NCI-H69 (cell line): ENCODE data around the gene SORCS1.

Experiments
- DNase-seq: peaks from one replicate; lab custom pipeline; 2025; lab: John Stamatoyannopoulos, UW

SORCS1 gene

DNA sequence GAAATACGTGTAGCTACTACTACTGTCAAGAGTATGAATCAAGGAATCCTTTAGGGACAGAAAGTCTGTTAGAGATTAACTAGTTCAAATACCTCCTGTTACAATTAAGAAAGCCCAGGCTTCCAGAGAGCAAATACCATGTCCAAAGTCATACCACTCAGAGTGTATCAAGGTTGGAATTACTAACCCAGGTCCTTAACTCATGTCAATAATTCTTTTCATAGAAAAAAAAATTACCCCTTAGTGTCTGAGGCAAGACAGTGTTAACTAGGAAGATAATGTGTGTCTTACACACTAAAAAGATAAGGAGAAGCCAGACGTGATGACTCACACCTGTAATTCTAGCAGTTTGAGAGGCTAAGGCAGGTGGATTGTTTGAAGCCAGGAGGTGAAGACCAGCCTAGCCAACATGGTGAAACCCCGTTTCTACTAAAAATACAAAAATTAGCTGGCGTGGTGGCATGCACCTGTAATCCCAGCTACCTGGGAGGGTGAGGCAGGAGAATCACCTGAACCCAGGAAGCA is 423.4 kb downstream of the SORCS1 start:
- DNase-seq, result no peak

GRCh38 chr10:106740071-106740470 is 424.4 kb downstream of the SORCS1 start:
- no peak for DNase-seq

GRCh38 chr10:106734220-106734619 is 430.3 kb downstream of the SORCS1 start:
- no peak for DNase-seq

DNA sequence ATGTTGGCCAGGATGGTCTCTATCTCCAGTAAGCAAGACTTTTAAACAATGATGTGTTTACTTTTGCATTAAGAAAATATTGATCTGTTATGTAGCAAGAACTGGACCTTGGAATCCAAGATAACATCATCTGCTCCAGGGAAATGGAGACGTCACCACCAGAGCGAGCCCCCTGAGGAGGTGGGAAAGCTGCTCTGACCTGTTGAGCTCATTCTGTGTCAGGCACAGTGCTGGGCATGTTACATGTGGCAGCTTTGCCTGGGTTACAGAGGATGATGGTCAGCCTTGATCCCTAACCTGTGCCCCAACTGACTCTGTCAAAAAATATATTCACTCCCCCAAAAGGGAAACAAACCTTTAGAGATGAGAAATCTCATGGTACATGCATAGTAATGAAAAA is 436.3 kb downstream of the SORCS1 start:
- no peak for DNase-seq

DNA sequence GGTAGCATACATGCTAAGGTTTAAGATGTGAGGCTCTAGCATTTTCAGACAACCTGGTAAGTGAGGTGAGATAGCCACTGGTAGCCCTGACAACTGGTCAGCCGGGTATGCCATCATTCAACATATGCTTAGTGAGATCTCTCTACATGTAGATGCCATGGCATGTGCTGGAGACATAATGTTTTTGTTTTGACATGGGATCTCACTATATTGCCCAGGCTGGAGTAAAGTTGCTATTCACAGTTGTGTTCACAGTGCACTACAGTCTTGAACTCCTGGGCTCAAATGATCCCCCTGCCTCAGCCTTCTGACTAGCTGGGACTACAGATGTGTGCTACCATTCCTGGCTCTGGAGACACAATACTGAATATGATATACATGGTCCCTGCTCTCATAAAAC is 437.3 kb downstream of the SORCS1 start:
- DNase-seq, result no peak

GRCh38 chr10:106722524-106722923 is 442.0 kb downstream of the SORCS1 start:
- no peak for DNase-seq

GRCh38 chr10:106720683-106721082 is 443.8 kb downstream of the SORCS1 start:
- DNase-seq, result no peak

GRCh38 chr10:106716381-106716780 is 448.1 kb downstream of the SORCS1 start:
- no peak for DNase-seq

DNA sequence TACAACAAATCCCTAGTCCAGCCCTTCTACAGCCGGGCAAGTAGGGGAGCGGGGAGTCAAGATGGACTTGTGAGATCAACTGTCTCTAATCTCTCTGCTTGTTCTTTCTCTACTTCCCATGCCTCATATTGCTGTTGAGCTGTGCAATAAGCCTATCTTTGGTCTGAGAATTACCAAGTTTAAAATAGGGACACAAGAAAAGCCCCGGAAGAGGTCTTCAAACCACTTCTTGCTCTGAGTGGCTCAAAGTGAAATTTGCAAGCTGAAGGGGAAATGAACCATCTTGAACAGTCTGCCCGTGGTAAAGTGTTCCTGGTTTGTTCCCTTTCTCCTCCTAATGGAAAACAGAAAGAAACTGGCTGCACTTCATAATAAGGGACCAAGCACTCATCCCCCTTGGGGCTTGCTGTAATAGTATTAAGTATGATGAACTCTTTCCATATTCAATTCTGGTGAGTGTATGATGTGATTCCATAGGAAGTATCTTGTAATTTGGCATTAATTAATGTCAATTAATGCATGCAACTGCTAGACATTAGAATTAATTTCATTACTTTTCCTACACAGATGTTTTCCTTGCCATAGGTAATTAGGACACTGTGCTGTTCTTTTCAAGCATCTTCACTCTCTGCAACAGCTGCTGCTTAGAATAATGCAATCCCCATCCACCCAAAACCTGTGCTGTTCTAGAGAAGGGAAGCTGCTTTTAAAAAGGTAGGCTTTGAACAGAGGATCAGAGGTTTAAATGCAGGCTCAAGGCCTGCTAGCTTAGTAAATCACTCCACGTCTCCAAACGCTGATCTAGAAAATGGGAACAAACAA is 449.6 kb downstream of the SORCS1 start:
- no peak for DNase-seq

DNA sequence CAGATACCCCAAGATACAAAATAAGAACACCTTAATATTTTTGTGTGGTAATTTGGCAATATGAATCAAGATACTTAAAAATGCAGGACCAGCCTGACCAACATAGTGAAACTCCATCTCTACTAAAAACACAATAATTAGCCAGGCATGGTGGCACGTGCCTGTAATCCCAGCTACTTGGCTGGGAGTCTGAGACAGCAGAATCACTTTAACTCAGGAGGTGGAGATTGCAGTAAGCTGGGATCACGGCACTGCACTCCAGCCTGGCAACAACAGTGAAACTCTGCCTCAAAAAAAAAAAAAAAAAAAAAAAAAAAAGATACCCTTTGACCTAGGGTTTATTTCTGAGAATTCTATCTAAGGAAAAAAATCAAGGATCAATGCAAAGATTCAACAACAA is 450.7 kb downstream of the SORCS1 start:
- no peak for DNase-seq

- no peak for DNase-seq
Observed at GRCh38 chr10:106712988-106713387, 451.5 kb downstream of the SORCS1 start.

DNA sequence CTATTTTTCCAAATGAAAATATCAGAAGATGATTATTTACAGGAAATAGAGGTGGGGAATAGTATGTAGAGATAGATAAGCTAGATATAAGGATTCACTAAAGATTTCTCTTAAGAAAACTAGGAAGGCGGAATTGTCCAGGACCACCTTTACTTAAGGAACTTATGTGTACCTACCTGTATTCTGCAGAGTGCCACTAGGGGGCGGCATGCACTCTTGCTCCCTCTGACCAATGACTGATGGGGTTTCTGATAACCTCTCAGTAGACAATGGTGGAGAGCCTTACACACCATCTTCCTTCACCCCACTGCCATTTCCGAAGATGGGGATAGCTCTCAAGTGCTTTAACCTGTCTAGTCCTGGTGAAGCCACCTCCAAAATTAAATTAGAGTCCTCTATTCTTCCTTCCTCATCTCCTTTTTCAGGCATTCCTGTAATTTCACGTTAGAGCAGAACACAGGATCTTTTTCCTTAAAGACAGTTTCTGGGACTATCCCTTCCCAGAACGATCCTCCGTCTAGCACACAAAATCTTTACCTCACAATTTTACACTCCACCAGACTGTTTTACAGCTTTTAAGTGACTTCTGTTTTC is 453.1 kb downstream of the SORCS1 start:
- peak; percentile 40 for DNase-seq

- no peak for DNase-seq
Observed at GRCh38 chr10:106708506-106708905, 456.0 kb downstream of the SORCS1 start.

DNA sequence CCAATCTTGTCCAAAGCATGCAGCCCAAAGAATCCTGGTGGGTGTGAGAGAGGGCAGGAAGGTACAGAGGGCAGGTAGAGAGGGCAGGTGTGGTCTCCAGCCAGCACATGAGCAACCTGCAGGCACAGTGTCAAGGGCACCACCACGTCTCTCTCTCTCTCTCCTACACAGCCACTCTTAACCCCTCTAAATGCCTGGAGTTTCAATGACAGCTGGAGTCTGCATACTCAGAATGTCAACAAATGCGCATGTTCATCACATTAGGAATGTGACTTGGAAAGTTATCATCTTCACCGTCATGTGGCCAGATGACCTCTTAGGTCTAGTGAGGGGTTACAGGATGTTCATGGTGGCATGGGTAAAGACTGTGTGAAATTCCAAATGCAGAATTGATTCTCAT is 456.8 kb downstream of the SORCS1 start:
- no peak for DNase-seq

- DNase-seq, result no peak
Observed at GRCh38 chr10:106706127-106706526, 458.4 kb downstream of the SORCS1 start.

GRCh38 chr10:106705681-106706100 is 458.8 kb downstream of the SORCS1 start:
- DNase-seq, result peak; percentile 59

GRCh38 chr10:106696239-106696638 is 468.3 kb downstream of the SORCS1 start:
- DNase-seq, result no peak

GRCh38 chr10:106694696-106695095 is 469.8 kb downstream of the SORCS1 start:
- DNase-seq, result no peak

- DNase-seq, result no peak
Observed at GRCh38 chr10:106682175-106682574, 482.3 kb downstream of the SORCS1 start.

DNA sequence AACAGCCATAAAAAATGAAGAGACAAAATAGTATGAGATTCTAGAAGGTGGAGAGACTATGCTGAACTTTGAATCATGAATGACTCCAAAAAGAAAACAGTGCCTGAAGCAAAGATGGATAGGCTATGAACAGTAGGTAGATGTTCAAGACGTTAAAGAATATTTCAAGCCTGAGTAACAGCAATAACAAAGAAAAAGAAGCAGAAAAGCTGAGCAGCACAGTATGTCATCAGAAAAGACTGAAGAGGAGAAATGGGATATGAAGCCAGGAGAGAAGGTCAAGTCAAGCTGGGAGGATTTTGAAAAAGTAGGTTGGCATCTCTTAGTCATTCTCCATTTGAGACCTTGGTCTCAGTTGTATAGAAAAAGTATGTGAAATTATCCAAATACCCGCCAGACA is 484.4 kb downstream of the SORCS1 start:
- DNase-seq, result no peak

- no peak for DNase-seq
Observed at GRCh38 chr10:106679314-106679713, 485.2 kb downstream of the SORCS1 start.

- DNase-seq, result no peak
Observed at GRCh38 chr10:106672517-106673175, 491.9 kb downstream of the SORCS1 start.

GRCh38 chr10:106661767-106662140 is 502.8 kb downstream of the SORCS1 start:
- no peak for DNase-seq
